ENCODE data around the gene HOXB5.

Gene HOXB5

DNA sequence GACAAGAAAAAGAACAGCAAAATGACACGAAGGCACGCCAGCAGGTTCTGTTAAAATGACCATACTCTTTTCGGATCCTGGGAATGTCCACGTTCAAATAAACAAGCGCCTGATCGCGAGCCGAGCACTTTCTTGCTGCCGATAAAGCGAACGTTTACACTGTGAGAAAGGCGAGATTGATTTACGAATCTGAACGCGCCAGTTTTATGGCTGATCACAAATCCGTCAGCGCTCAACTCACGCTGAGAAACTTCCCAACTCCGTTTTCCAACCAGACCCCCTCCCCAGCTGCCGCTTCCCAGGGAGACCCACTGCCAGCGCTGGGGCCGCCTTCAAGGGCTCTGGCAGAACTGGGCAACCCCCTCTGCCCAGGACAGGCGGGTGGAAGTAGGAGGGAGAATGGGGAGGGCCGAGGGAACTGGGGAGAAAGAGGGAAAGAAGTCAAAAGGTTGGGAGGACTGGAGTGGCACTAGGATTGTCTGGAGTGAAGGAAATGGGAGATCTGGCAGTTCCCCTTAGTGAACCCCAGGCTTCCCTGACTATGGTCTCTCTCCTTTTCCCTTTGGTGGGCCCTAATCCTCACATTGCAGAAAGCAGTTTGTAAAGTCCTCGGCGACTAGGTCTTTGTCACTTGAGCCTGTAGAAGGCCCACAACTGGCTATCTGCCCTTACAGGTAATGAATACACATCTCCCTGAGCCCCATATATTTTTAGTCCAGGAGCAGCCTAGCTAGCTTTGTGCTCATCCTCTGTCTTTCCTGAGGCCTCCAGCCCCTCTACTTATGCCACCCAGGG is 22.4 kb downstream of the HOXB5 start:
- DNase-seq, result no peak

DNA sequence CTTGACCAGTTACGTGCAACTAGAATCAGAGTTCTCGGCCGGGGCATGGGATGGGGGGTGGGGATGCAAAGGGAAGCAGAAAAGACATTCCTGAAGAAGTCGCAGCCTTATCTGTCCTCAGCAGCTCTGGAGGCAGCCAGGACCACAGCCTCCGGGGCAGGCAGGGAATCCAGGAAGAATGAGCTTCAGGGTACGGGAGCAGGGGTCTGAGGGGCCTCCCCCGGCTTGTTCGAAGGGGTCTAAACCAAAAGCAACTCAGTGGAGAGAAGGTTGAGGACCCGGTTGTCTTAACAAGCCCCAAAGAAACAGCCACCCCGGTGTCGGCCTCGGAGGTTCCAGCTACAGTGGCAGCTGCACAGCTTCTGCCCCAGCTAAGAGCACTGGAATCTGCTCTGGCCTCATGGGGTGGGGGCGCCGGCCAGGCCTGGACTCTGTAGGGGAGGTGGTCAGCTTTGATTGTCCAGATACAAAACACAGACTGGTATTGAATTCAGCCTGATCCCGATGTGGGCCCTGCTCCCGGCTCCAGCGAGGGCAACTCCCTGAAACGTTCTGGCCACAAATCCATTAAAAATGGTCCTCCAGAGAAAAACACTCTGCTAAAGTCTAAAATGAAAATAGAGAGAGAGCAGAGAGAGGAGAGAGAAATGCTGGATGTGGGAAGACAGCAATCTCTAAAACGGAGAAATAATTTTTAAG is 23.1 kb downstream of the HOXB5 start:
- DNase-seq, result no peak

GRCh38 chr17:48569674-48570324 is 23.8 kb downstream of the HOXB5 start:
- no peak for DNase-seq

DNA sequence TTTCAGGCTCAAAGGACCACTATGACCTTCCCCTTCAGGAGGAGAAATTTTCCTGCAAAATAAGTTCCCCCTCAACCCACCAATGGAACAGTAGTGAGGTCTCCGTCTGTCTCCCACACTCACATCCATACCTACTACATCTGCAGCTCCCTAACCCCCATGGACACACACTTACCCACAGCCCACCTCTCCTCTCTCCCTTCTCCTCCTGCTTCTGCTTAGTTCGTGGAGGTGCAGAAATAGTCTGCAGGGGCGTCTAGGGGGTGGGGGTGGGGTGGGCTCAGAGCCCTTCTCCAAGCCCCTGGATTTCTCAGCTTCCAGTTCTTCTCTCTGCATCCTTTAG is 24.4 kb downstream of the HOXB5 start:
- no peak for DNase-seq

DNA sequence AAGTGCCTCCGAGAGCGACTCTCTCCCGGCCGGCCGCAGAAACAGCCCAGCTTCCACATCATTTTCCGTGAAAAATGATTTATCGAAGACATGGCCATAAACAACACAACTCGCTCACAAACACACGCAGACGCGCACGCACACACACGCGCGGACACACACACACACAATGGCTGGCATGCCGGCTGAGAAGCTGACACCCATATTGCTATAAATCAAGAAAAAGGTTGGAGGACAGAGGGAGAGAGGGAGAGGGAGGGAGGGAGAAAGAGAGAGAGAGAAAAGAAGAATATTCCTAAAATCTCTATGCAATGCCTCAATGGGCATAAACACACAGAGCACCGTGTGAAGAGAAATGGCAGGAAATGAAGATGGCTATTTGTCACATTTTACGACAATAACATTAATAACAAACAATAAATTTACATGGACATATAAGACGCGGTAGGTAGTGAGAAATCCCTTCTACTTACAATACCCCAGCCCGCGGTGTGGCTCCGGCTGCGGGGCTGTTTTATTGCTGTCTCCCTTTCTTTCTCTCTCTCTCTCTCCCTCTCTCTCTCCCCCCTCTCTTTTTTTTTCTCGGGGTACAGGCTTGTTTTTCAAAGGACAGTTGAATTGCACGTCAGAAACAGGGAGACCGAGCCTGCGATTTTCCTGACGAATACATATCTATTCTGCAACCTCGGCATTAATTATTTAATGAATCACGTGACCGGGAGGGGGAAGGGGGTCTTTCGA is 24.9 kb downstream of the HOXB5 start:
- no peak for DNase-seq

- no peak for DNase-seq
Measured at GRCh38 chr17:48567646-48568354, 25.8 kb downstream of the HOXB5 start.

DNA sequence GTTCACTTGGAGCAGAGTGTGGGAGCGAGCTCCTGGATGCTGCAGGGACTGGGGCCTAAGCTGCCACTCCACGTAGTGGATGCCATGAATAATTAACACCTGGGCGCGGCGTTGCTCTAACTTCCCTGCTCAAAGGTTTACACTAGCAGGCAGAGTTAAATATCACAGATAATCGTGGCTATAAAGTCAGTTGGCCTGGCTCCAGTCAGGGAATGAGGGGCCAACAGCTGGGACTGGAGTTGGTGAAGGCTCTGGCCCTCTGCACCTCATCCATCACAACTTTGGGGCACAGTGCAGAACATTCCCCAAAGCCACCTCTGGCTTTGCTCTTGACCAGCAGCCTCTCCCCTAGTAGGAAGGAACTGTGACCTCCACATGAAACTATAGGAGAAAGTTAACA is 26.4 kb downstream of the HOXB5 start:
- no peak for DNase-seq

DNA sequence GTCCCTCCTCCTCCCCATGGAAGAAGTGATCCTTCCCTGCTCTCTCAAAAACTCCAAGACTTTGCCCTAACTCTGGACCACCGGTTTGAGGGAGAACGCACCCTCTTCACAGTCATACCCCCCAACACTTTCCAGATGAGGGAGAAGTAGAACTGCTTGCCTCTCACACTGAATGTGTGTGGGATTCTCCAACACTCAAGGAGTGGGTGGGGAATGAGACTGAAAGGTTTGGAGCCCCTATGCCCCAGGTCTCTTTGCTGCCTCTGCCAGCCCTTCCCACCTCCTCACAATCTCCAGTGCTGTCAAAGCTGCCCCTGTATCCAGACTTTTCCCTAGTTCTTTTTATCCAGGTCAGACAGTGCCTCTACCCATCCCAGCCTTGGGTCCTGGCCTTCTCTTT is 26.9 kb downstream of the HOXB5 start:
- no peak for DNase-seq

- no peak for DNase-seq
Measured at GRCh38 chr17:48565925-48566710, 27.5 kb downstream of the HOXB5 start.

DNA sequence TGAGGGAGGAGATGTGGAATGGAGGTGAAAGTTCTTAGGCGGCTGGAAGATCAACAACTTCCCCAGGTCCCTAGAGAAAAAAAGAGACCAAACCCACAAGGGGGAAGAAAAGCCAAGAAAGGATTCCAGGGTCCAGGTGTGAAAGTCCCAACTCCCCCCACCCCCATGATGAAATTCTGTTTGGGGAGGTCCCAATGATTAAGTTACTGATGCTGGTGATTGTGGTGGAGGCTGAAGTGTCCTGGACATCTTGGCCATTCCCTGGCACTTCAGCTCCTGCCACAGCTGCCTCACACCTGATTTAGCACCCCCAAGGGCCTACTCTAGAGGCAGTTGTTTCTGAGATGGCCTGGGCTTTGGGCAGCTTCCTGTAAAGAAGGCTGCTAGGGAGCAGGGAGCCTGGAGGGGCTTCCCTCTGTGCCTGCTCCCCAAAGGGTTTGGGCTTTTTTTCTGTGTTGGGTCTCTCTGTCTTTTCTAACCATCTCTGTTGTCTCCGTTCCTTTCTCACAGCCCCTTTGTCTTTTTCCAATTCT is 28.5 kb downstream of the HOXB5 start:
- DNase-seq, result no peak

GRCh38 chr17:48564188-48565021 is 29.2 kb downstream of the HOXB5 start:
- DNase-seq, result no peak

DNA sequence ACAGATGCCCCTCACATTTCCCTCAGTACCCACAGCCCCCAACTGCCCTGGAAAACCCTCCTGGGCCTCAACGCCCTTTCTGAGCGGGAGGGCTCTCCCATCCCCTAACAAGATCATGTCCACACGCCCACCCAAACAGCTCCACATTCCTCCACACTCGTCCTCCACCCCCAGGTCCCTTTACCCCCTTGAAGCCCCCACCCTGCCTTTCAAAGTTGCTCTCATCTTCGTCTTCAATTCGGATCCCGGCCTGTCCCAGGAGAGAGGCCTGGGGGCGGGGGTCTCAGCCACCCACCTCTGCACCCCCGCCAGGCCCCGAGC is 29.8 kb downstream of the HOXB5 start:
- DNase-seq, result no peak

- no peak for DNase-seq
Measured at GRCh38 chr17:48563385-48563838, 30.2 kb downstream of the HOXB5 start.

DNA sequence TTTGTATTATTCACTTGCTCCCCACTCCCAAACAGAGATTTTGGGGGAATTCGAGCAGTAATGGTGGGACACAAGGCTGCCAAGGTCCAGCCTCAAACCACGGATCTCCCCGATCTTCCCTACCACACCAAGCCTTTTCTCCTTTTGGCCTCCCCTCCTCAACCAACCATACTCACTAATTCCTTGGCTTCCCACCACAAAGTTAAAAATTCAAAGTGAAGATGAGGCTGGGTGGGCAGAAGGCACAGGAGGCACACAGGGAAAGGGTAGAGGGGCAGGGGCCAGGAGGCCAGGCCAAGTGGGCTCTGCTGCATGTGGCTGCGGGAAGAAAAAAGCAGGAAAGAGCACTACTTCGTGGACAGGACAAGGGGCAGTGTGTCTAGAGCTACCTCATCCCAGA is 30.6 kb downstream of the HOXB5 start:
- no peak for DNase-seq

- no peak for DNase-seq
Measured at GRCh38 chr17:48561884-48562810, 31.4 kb downstream of the HOXB5 start.

DNA sequence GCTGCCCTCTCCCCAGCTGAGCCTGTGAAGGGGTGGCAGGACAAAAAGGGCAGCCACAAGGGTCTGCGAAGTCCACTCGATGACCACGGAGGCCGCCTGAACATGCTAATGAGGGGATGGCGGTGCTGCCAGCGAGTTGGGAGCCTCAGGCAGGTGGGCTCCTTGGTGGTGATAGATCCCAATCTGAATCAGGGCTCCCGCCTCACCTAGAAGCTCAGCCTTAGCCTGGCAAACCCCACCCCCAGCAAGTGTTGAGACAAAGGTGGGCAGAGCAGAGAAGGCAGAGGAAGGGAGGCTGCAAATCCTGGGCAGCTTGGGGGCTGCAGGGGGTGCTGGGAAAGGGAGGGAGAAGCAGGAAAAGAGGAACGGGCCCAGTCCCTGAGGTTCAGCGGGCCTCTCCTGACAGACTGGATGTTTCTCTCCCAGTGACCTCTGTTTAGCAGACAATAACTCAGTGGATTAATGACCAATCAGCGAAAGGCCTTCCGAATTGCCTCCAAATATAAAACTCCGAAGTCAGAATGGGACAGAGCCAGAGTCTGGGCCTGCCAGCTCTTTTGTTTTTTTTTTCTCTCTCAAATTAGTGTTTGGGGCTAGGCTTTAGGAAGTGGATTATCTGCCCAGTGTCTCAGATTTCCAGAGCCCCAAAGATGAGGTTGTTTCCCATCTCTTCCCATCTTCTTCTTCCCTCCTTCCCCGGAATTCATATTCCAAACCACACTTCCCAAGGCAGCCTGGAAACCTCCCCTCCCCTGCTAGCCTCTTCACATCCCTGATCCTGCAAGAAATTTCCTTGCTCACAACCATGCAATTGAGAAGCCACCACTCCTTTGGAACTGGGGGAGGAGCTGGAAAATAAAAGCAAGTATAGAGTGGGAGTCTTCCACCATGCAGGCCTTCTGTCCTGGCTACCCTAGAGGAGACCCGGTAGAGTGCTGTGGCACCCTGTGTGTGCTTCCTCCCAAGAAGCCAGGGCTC is 33.5 kb downstream of the HOXB5 start:
- DNase-seq, result no peak

- DNase-seq, result no peak
Measured at GRCh38 chr17:48559122-48559839, 34.3 kb downstream of the HOXB5 start.

- DNase-seq, result no peak
Measured at GRCh38 chr17:48558831-48559121, 34.8 kb downstream of the HOXB5 start.

All from NCI-H526 treated with DMSO at 0.1 percent for 48 hours (cell line).